HepG2 (cell line): Measurements from ENCODE around the gene CSNK1G1. TPM values are rescaled to one million over a fixed set of nuclear protein-coding genes. Genes with fewer than 3 reads are reported as not detected.

Experiments
- CC2D1A ChIP-seq: sonication (generic); formaldehyde crosslinking; IDR thresholded peaks from 2 replicates; pipeline ENCODE4 v1.8.1; 2023; ENCODE audit warnings: mild to moderate bottlenecking, missing genetic modification reagents
- CENPT ChIP-seq: sonication (generic); formaldehyde crosslinking; IDR thresholded peaks from 2 replicates; pipeline ENCODE4 v1.8.0; 2022; ENCODE audit warnings: low read depth, mild to moderate bottlenecking, moderate library complexity, missing genetic modification reagents
- FOXM1 ChIP-seq: sonication (generic); formaldehyde crosslinking; IDR thresholded peaks from 2 replicates; pipeline ENCODE4 v1.5.0; 2020; ENCODE audit warnings: missing genetic modification reagents
- GABPA ChIP-seq, 2 experiments: IDR thresholded peaks; 2 replicates each; pipeline ENCODE4 v1.6.1; 2011 to 2016; ENCODE audit warnings: low read depth in 2 of 2, low read length in 1 of 2, missing biosample characterization in 1 of 2, missing genetic modification characterization in 1 of 2
- KLF16 ChIP-seq, 2 experiments: sonication (generic) in 1 of 2; formaldehyde crosslinking in 1 of 2; IDR thresholded peaks; 2 replicates each; pipeline versions ENCODE4 v1.6.1 to v1.8.0; 2016 to 2023; ENCODE audit warnings: missing genetic modification reagents in 2 of 2, missing compliant biosample characterization in 1 of 2
- MED13 ChIP-seq: sonication (generic); formaldehyde crosslinking; IDR thresholded peaks from 2 replicates; pipeline ENCODE4 v1.5.0; 2020; ENCODE audit warnings: missing genetic modification reagents
- MXD4 ChIP-seq: IDR thresholded peaks from 2 replicates; pipeline ENCODE4 v1.6.1; 2016; ENCODE audit warnings: mild to moderate bottlenecking, missing biosample characterization, missing genetic modification reagents
- NCOA5 ChIP-seq: sonication (generic); formaldehyde crosslinking; IDR thresholded peaks from 2 replicates; pipeline ENCODE4 v1.4.0; 2020; ENCODE audit warnings: missing genetic modification reagents
- POLR2A ChIP-seq, 2 experiments: IDR thresholded peaks; 2 replicates each; pipeline ENCODE4 v1.6.1; 2011; ENCODE audit warnings: low read depth in 2 of 2, low read length in 2 of 2, mild to moderate bottlenecking in 1 of 2, moderate library complexity in 1 of 2; ENCODE audit not compliant: insufficient read depth in 1 of 2
- SAP130 ChIP-seq: IDR thresholded peaks from 2 replicates; pipeline ENCODE4 v1.6.1; 2016; ENCODE audit warnings: low read depth
- SMAD1 ChIP-seq: sonication (generic); formaldehyde crosslinking; IDR thresholded peaks from 2 replicates; pipeline ENCODE4 v1.4.0; 2020; ENCODE audit warnings: missing genetic modification reagents, low read depth, mild to moderate bottlenecking, borderline replicate concordance
- SOX6 ChIP-seq, 2 experiments: fragments of 450-650 bp in 1 of 2; sonication (generic) in 1 of 2; formaldehyde crosslinking in 1 of 2; IDR thresholded peaks; 2 replicates each; pipeline versions ENCODE4 v1.4.0 to v1.6.1; 2017 to 2020; ENCODE audit warnings: antibody characterized with exemption in 1 of 2, mild to moderate bottlenecking in 1 of 2, missing genetic modification reagents in 1 of 2
- SRF ChIP-seq: IDR thresholded peaks from 2 replicates; pipeline ENCODE4 v1.6.1; 2011; ENCODE audit warnings: mild to moderate bottlenecking, low read depth, low read length, moderate library complexity
- SUZ12 ChIP-seq: fragments of 150-350 bp; IDR thresholded peaks from 2 replicates; pipeline ENCODE4 v1.6.1; 2014; ENCODE audit warnings: low read depth, low read length
- TEAD3 ChIP-seq: optimal IDR thresholded peaks from 2 replicates; pipeline ENCODE3; 2016; ENCODE audit warnings: borderline replicate concordance
- ZBTB21 ChIP-seq: sonication (generic); formaldehyde crosslinking; IDR thresholded peaks from 2 replicates; pipeline ENCODE4 v1.4.0; 2020; ENCODE audit warnings: missing genetic modification reagents
- ZBTB8A ChIP-seq: sonication (generic); formaldehyde crosslinking; IDR thresholded peaks from 2 replicates; pipeline ENCODE4 v1.4.0; 2020; ENCODE audit warnings: mild to moderate bottlenecking, low read depth, missing genetic modification reagents, borderline replicate concordance
- ZNF430 ChIP-seq: sonication (generic); formaldehyde crosslinking; IDR thresholded peaks from 2 replicates; pipeline ENCODE4 v1.9.0; 2021; ENCODE audit warnings: mild to moderate bottlenecking, missing genetic modification reagents
- ZNF768 ChIP-seq: sonication (generic); formaldehyde crosslinking; IDR thresholded peaks from 2 replicates; pipeline ENCODE4 v1.4.0; 2020; ENCODE audit warnings: missing genetic modification reagents
- ZSCAN25 ChIP-seq: sonication (generic); formaldehyde crosslinking; IDR thresholded peaks from 2 replicates; pipeline ENCODE4 v1.8.0; 2022; ENCODE audit warnings: mild to moderate bottlenecking, missing genetic modification reagents
- polyA plus RNA-seq, 8 experiments: library from polyadenylated mRNA; depleted of rRNA in 3 of 8; stranded (reverse) in 7 of 8; unstranded in 1 of 8; fragments of >200 nt; fragmentation: Illumina TruSeq in 4 of 8; extraction: Trizol in 4 of 8; gene quantifications; 2 replicates each; pipeline versions ENCODE4 v1.2.1 to v1.2.3, GENCODE V29; 2011 to 2016; ENCODE audit warnings: low read depth in 4 of 8, missing spikeins in 1 of 8, mixed read lengths in 1 of 8; ENCODE audit not compliant: insufficient read depth in 1 of 8
- total RNA-seq, 5 experiments: library from RNA; depleted of rRNA; stranded (reverse); fragments of >200 nt; fragmentation: Illumina TruSeq; extraction: Trizol; gene quantifications; 2 replicates each; pipeline ENCODE4 v1.2.3, GENCODE V29; 2016; ENCODE audit warnings: low read depth in 1 of 5
- TF ChIP-seq, protein P1 (sequence below): sonication (generic); formaldehyde crosslinking; IDR thresholded peaks from 2 replicates; pipeline ENCODE4 v1.8.1; 2023; ENCODE audit warnings: missing genetic modification reagents, inconsistent platforms, borderline replicate concordance
- TF ChIP-seq, protein P2 (sequence below): sonication (generic); formaldehyde crosslinking; IDR thresholded peaks from 2 replicates; pipeline ENCODE4 v1.4.0; 2020; ENCODE audit warnings: mild to moderate bottlenecking, missing genetic modification reagents
- TF ChIP-seq, protein P3 (sequence below): sonication (generic); formaldehyde crosslinking; conservative IDR thresholded peaks from 2 replicates; pipeline ENCODE4 v1.4.0; 2020; ENCODE audit warnings: missing genetic modification reagents

Gene CSNK1G1
- total and polyA plus RNA-seq, 2 of the 13 experiments (the other 11 are each of a cell fraction or from before 2014, with no cell fraction given) = 8.5 to 12.6 TPM

DNA sequence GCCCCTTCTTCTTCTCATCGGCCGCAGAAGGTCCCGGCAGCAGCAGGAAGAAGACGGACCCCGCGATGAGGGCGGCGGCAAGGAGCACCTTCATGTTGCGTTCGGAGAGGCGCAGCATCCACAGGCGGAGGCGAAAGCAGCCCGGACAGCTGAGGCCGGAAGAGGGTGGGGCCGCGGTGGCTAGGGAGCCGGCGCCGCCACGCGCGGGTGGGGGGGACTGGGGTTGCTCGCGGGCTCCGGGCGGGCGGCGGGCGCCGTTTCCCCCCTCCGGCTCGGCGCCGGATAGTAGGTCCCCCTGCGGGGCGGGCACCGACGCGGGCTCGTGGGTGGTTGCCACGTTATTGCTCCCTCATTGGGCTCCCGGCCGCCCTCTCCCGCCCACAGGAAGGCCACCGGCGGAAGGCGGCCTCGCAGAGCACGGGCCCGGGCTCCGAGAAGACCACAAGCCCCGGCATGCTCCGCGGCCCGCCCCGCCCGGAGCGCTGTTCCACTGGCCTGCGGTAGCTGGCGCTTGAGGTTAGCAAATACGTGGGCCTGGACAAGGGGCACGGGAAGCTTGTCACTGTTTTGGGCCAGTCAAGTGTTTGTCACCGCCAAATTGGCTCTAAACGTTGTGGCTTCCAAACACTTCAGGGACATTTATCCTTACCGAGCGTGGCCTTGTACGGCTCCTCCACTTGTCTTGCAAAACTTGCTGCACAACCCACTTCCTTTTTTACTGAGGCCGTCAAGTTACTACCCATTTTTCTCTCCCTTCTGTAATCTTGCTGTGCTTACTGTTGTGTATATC, 192.9 kb downstream of the CSNK1G1 start, which contains the start of gene PPIB (continued):
- TF ChIP-seq SMAD1 (CRISPR knock-in tag) (no peak; the same call in 1 of the 2 replicates), ZSCAN25 (CRISPR knock-in tag) (no peak), SUZ12 (peak; percentile 54), ZBTB8A (CRISPR knock-in tag) (peak; percentile 30; the same call in 1 of the 2 replicates), MED13 (CRISPR knock-in tag) (no peak; the same call in none of the 2 replicates), SOX6 (IDR thresholded peaks at IDR 0.05) (no peak), SOX6 (CRISPR knock-in tag; IDR thresholded peaks at IDR 0.05) (peak; percentile 36; the same call in 1 of the 2 replicates), POLR2A (IDR thresholded peaks at IDR 0.05; ENCODE audit: insufficient read depth in 1 of 2, low read depth in 2 of 2, low read length in 2 of 2) (peak; percentile 88), ZNF430 (CRISPR knock-in tag) (0 out of 2 replicates have a peak, but pooled peaks have one; percentile 52), TEAD3 (CRISPR knock-in tag) (peak; percentile 78), ZBTB21 (CRISPR knock-in tag) (no peak), GABPA (IDR thresholded peaks at IDR 0.05; ENCODE audit: low read depth, low read length) (peak; percentile 85), GABPA (CRISPR knock-in tag; IDR thresholded peaks at IDR 0.05; ENCODE audit: low read depth) (peak; percentile 87), ZNF768 (CRISPR knock-in tag) (no peak), FOXM1 (CRISPR knock-in tag) (no peak), MXD4 (peak; percentile 81), SAP130 (CRISPR knock-in tag) (peak; percentile 85), CC2D1A (CRISPR knock-in tag) (no peak), NCOA5 (CRISPR knock-in tag) (no peak), CENPT (no peak), KLF16 (CRISPR knock-in tag; IDR thresholded peaks at IDR 0.05) (peak in 1 of 2 experiments; percentile 84; a peak in 1 of 4 replicates), SRF (no peak)
- TF ChIP-seq, protein P1, sequence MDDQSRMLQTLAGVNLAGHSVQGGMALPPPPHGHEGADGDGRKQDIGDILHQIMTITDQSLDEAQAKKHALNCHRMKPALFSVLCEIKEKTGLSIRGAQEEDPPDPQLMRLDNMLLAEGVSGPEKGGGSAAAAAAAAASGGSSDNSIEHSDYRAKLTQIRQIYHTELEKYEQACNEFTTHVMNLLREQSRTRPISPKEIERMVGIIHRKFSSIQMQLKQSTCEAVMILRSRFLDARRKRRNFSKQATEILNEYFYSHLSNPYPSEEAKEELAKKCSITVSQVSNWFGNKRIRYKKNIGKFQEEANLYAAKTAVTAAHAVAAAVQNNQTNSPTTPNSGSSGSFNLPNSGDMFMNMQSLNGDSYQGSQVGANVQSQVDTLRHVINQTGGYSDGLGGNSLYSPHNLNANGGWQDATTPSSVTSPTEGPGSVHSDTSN (CRISPR knock-in tag) = no peak
- TF ChIP-seq, protein P2, sequence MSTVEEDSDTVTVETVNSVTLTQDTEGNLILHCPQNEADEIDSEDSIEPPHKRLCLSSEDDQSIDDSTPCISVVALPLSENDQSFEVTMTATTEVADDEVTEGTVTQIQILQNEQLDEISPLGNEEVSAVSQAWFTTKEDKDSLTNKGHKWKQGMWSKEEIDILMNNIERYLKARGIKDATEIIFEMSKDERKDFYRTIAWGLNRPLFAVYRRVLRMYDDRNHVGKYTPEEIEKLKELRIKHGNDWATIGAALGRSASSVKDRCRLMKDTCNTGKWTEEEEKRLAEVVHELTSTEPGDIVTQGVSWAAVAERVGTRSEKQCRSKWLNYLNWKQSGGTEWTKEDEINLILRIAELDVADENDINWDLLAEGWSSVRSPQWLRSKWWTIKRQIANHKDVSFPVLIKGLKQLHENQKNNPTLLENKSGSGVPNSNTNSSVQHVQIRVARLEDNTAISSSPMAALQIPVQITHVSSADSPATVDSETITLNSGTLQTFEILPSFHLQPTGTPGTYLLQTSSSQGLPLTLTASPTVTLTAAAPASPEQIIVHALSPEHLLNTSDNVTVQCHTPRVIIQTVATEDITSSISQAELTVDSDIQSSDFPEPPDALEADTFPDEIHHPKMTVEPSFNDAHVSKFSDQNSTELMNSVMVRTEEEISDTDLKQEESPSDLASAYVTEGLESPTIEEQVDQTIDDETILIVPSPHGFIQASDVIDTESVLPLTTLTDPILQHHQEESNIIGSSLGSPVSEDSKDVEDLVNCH (CRISPR knock-in tag) = no peak
- TF ChIP-seq, protein P3, sequence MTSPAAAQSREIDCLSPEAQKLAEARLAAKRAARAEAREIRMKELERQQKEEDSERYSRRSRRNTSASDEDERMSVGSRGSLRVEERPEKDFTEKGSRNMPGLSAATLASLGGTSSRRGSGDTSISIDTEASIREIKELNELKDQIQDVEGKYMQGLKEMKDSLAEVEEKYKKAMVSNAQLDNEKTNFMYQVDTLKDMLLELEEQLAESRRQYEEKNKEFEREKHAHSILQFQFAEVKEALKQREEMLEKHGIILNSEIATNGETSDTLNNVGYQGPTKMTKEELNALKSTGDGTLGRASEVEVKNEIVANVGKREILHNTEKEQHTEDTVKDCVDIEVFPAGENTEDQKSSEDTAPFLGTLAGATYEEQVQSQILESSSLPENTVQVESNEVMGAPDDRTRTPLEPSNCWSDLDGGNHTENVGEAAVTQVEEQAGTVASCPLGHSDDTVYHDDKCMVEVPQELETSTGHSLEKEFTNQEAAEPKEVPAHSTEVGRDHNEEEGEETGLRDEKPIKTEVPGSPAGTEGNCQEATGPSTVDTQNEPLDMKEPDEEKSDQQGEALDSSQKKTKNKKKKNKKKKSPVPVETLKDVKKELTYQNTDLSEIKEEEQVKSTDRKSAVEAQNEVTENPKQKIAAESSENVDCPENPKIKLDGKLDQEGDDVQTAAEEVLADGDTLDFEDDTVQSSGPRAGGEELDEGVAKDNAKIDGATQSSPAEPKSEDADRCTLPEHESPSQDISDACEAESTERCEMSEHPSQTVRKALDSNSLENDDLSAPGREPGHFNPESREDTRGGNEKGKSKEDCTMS (CRISPR knock-in tag) = no peak
